Spinal cord (tissue), 10 donors: ENCODE data around the gene MPIG6B. TPM values are rescaled to one million over a fixed set of nuclear protein-coding genes. Genes with fewer than 3 reads are reported as not detected.

Source experiments
- DNase-seq, 6 donors: peaks; one replicate each; pipeline versions ENCODE4 v3.0.0 to v3.0.0-alpha.2; 2013 to 2015; ENCODE audit warnings: low spot score in 6 of 6, low read depth in 4 of 6
- H3K27ac ChIP-seq: one replicate; pipeline ENCODE4 v1.5.1; 2013; ENCODE audit warnings: low read depth, low read length, control low read depth
- H3K27me3 ChIP-seq: one replicate; pipeline ENCODE4 v1.6.1; 2013; ENCODE audit warnings: low read length; ENCODE audit not compliant: control insufficient read depth, insufficient read depth
- H3K36me3 ChIP-seq: one replicate; pipeline ENCODE4 v1.6.1; 2013; ENCODE audit warnings: low read length; ENCODE audit not compliant: control insufficient read depth, insufficient read depth
- H3K4me1 ChIP-seq: one replicate; pipeline ENCODE4 v1.6.1; 2013; ENCODE audit warnings: low read length; ENCODE audit not compliant: control insufficient read depth, insufficient read depth
- H3K4me3 ChIP-seq: one replicate; pipeline ENCODE4 v1.5.1; 2013; ENCODE audit warnings: low read depth, low read length, control low read depth
- H3K9me3 ChIP-seq: one replicate; pipeline ENCODE4 v1.6.1; 2013; ENCODE audit warnings: low read length; ENCODE audit not compliant: control insufficient read depth, insufficient read depth
- WGBS: methylation state at CpG from one replicate; pipeline ENCODE4 v1.1.5; 2013; ENCODE audit warnings: missing lambda C conversion rate; ENCODE audit not compliant: insufficient coverage; 5-methylcytosine and 5-hydroxymethylcytosine counted together
- polyA plus RNA-seq, 2 donors: library from polyadenylated mRNA; unstranded; fragments of 120-200 nt; gene quantifications; one replicate each; pipeline ENCODE4 v1.2.1, GENCODE V29; 2013; ENCODE audit not compliant: insufficient read length in 2 of 2
- total RNA-seq, 2 donors: library from RNA; depleted of rRNA in 1 of 2; stranded (reverse); fragments of 120-200 nt in 1 of 2; fragments of >200 nt in 1 of 2; gene quantifications; one replicate each; pipeline versions ENCODE4 v1.2.3 to v1.2.4, GENCODE V29; 2013 to 2014
- donor health status: healthy.

Gene MPIG6B
- total and polyA plus RNA-seq, 4 donors, result 0.17 to 1.3 (median 0.81) TPM; not detected in 1

DNA sequence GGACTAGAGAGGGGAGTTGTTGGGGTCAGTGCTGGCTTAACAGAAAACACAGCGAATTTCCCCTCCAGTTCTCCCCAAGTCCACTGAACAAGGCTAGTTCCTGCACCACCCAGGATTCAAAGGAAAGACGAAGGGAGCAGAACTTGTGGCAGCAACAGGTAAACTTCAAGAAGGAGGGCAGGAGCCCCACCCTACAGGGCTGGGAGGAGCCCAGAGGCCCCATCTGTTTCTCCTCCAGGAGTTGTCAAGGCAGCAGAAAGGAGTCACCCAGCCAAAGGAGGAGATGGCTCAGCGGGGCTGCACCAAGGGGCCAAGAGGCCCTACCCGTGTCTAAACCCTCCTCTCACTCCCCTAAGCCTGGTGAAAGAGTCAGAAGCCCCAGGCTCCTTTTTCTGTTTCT, 41.0 kb downstream of the MPIG6B start:
- Histone ChIP-seq H3K27ac (peak overlapping the region; percentile 90), H3K4me1 (peaks cover 31% of the 10 kb centered on the region), H3K4me3 (no peak overlapping the region), H3K9me3 (no peaks in the 10 kb centered on the region), H3K27me3 (no peaks in the 10 kb centered on the region), H3K36me3 (peaks cover 32% of the 10 kb centered on the region)
- 100% methylated on average over 1 of the region's 4 CpGs for WGBS
- DNase-seq, result no peak

DNA sequence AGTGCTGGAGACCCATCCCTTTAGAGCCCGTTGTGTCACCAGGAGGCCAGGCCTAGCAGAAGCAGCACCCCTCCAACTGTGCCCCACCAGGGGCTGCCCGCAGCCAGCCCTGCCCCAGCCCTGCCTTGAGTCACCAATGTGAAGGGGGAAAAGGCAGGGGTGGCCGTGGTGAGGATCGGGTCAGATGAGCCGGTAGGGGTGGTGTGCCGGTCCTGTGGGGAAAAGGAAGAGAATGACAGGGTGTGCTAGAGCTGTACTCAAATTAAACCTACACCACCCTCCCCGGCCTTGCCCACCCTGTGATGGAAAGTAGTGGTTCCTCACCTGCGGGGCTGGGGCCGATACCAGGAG, 42.4 kb downstream of the MPIG6B start:
- no peak for DNase-seq
- H3K36me3 ChIP-seq, result peaks cover 24% of the 10 kb centered on the region
- no peak overlapping the region for H3K27ac ChIP-seq
- no peaks in the 10 kb centered on the region for H3K27me3 ChIP-seq
- H3K9me3 ChIP-seq, result no peaks in the 10 kb centered on the region
- no peak overlapping the region for H3K4me3 ChIP-seq
- H3K4me1 ChIP-seq, result peaks cover 31% of the 10 kb centered on the region
- 78% methylated on average over 3 of the region's 9 CpGs for WGBS

DNA sequence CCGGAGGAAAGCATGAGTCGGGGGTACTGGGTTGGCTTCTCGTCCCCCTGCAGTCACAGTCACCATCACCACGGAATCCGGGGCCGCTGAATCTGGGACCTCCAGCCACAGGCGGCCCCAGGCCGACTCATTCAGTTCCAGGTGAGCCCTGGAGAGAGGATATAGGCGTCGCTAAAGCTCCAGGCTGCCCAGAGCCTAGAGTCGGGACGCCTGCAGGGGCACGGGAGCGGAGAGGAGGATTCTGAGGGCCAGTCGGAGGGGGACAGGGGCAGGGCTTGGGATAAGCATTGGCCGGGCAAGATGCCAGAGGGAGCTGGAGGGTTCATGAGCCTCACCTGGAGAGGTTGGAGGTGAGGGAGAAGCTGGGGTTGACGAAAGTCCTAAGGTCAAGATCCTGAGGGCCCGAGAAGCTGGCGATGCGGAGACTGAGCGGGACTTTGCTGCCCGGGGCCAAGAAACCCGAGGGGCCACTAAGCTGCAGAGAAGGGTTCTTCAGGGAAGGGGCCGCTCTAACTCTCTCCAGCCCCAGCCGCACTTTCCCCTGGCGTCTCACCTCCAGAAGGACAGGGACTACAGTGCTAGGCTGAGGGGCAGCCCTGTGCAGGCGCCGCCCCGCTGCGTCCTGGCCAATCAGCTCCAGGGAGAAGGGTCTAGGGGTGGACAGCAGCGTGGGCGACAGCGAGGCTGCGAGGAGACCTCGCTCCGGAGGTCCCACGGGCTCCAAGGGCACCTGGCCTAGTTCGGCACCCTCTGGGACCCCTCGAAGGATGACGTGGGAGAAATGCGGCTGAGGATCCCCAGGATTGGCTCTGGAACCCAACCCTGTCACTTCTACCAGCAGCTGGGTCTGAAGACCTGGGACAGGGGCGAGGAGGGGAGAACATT, 43.0 kb downstream of the MPIG6B start:
- Histone ChIP-seq H3K27ac (no peak overlapping the region), H3K4me3 (peak overlapping the region; percentile 34), H3K27me3 (no peaks in the 10 kb centered on the region), H3K4me1 (peaks cover 31% of the 10 kb centered on the region), H3K36me3 (peaks cover 22% of the 10 kb centered on the region), H3K9me3 (no peaks in the 10 kb centered on the region)
- 30% methylated on average over 34 of the region's 42 CpGs for WGBS
- peak in 2 of 6 donors; percentile 34 to 40 for DNase-seq

DNA sequence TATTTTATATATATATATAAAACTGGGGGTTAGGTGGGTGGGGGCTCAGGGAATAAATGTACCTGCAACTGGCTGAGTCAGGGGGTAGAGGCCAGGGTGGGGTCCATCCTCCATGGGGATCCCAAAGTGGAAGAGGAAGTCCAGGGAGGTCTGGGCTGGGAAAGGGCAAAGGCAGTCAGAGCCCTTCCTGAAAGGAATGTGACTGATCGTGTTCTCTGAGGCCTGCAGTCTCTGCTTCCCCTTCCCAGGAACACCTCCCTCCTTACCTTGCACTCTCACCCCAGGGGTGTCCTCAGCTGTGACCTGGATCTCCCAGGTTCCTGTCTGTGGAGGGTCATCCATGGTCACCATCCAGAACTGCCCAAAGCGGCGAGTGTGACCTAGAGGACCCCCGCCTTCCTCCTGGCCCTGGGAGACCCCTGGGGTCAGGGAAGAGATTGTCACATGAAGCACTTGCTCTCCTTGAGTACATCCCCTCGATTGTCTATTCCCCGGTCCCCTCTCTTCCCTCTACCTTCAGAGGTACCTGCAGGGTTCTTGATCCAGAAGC, 44.0 kb downstream of the MPIG6B start:
- H3K4me1 ChIP-seq, result peaks cover 31% of the 10 kb centered on the region
- 100% methylated on average over 5 of the region's 6 CpGs for WGBS
- H3K4me3 ChIP-seq, result no peak overlapping the region
- H3K27me3 ChIP-seq, result no peaks in the 10 kb centered on the region
- no peaks in the 10 kb centered on the region for H3K9me3 ChIP-seq
- peaks cover 16% of the 10 kb centered on the region for H3K36me3 ChIP-seq
- no peak overlapping the region for H3K27ac ChIP-seq
- DNase-seq, result no peak

DNA sequence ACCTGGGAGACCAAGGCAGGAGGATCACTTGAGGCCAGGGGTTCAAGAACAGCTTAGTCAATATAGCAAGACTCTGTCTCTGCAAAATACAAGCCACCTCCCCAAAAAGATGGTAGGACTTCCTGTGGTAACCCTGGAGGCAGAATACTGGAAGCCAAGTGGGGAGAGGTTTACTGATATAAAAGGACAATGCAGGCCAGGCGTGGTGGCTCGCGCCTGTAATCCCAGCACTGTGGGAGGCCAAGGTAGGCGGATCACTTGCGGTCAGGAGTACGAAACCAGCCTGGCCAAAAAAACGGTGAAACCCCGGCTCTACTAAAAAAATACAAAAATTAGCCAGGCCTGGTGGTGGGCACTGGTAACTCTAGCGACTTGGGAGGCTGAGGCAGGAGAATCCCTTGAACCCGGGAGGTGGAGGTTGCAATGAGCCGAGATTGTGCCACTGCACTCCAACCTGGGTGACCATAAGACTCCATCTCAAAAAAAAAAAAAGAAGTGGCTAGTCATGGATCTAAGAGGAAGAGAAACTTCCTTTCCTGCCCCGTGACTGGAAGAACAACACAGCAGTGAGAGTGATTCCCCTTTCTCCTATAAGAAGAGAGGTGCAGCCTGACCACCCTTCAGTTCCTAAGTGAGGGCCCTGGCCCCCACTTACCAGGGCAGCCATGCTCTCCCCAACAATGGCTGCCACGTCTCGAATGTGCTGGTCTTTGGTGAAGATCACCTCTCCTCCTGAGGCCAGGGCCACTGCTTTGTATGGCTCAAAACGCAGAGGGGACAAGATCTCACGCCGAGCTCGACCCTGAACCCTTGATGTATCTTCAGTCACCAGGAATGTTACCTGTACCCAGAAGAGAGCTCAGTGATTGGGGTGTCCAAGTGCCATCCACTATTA, 45.4 kb downstream of the MPIG6B start:
- Histone ChIP-seq H3K27ac (no peak overlapping the region), H3K27me3 (no peaks in the 10 kb centered on the region), H3K4me3 (no peak overlapping the region), H3K9me3 (no peaks in the 10 kb centered on the region), H3K4me1 (peaks cover 25% of the 10 kb centered on the region), H3K36me3 (peaks cover 9% of the 10 kb centered on the region)
- WGBS, result 88% methylated on average over 13 of the region's 18 CpGs
- no peak for DNase-seq

DNA sequence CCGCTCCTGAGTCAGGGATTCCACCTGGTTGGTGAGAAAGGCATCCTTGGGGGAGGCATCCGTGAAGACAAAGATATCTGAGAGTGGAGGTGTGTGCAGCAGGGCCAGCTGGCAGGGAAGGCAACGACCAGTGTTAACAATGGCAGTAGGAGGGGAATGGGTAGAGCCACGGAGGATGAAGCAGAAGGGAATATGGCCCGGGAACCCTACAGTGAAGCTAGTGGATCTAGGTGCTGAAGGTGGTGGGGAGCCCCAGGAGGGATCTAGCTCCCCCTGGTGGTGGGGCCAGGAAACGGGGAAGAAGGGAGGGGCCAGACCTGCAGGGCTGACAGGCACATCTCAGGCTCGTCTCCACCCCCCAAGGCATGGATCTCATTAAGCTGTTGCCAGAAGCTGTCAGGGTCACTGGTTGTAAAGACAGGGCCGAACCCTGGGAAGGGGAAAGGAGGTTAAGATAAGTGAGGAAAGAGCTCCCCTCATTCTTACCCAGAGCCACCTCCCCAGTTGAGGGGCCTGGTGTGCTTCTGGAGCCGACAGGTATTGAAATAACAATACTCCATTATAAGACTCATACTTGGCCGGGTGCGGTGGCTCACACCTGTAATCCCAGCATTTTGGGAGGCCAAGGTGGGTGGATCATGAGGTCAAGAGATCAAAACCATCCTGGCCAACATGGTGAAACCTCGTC, 46.7 kb downstream of the MPIG6B start:
- H3K9me3 ChIP-seq, result no peaks in the 10 kb centered on the region
- H3K4me3 ChIP-seq, result no peak overlapping the region
- peaks cover 17% of the 10 kb centered on the region for H3K4me1 ChIP-seq
- H3K27me3 ChIP-seq, result no peaks in the 10 kb centered on the region
- H3K27ac ChIP-seq, result no peak overlapping the region
- peaks cover 9% of the 10 kb centered on the region for H3K36me3 ChIP-seq
- no peak for DNase-seq
- 58% methylated on average over 7 of the region's 12 CpGs for WGBS

DNA sequence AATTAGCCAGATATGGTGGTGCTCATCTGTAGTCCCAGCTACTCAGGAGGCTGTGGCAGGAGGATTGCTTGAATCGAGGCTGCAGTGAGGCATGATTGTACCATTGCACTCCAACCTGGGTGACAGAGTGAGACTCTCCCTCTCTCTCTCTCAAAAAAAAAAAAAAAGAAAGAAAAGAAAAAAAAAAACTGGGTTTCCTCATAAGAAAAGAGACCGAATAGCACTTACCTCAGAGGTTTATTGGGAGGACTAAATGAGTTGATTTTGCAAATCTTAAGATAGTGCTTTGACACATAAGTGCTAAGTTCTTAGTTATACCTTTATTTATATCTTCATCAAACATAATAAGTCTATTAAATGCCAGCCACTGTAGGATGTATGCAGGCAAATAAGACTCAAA, 47.7 kb downstream of the MPIG6B start:
- no CpG with 5 or more reads among the region's 2 CpGs for WGBS
- no peak overlapping the region for H3K4me3 ChIP-seq
- H3K9me3 ChIP-seq, result no peaks in the 10 kb centered on the region
- H3K27me3 ChIP-seq, result no peaks in the 10 kb centered on the region
- no peak overlapping the region for H3K27ac ChIP-seq
- peaks cover 10% of the 10 kb centered on the region for H3K36me3 ChIP-seq
- peaks cover 12% of the 10 kb centered on the region for H3K4me1 ChIP-seq
- no peak for DNase-seq

DNA sequence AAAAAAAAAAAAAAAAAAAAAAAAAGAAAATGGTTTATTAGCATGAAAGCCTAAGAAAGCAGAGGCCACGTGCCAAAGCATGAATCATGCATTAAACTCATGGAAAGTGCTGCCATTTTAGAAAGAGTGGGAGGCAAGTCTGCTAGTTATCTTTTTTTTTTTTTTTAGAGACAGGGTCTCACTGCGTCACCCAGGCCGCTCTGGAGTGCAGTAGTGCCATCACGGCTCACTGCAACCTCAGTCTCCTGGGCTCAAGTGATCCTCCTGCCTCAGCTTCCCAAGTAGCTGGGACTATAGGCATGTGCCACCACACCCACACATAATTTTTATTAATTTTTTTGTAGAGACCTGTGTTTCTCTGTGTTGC, 48.8 kb downstream of the MPIG6B start:
- 0% methylated on average over 1 of the region's 4 CpGs for WGBS
- peaks cover 15% of the 10 kb centered on the region for H3K36me3 ChIP-seq
- H3K4me3 ChIP-seq, result no peak overlapping the region
- H3K9me3 ChIP-seq, result no peaks in the 10 kb centered on the region
- peaks cover 10% of the 10 kb centered on the region for H3K4me1 ChIP-seq
- no peaks in the 10 kb centered on the region for H3K27me3 ChIP-seq
- no peak overlapping the region for H3K27ac ChIP-seq
- no peak for DNase-seq

DNA sequence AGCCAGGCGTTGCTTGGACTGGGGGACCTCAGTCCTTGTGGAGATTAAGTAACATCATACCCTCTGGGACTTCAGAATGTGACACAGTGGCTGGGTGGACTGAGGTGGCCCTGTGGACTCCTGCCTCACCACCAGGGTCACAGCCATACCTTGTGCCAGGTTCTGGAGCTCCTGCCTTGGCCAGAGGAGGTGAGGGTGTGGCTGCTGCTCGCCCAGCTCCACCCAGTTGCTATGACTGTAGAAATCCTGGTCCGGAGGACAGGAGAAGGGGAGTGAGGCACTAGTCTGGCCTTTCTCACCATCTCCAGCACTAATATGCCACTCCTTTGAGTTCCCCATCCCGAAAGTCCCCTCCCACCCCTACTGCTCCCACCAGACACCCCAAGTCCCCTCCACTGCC, 52.0 kb downstream of the MPIG6B start:
- Histone ChIP-seq H3K36me3 (peaks cover 45% of the 10 kb centered on the region), H3K9me3 (no peaks in the 10 kb centered on the region), H3K4me3 (no peak overlapping the region), H3K27me3 (no peaks in the 10 kb centered on the region), H3K4me1 (peaks cover 17% of the 10 kb centered on the region), H3K27ac (no peak overlapping the region)
- 80% methylated on average over 3 of the region's 4 CpGs for WGBS
- no peak for DNase-seq
